HCT116 (cell line): ENCODE measurements around the gene MYO7B.

Experiments used
- CTCF ChIP-seq, 3 experiments: fragments of 200-600 bp in 1 of 3; sonication (generic) in 1 of 3; IDR thresholded peaks in 2 of 3; conservative IDR thresholded peaks in 1 of 3; 2 replicates each; pipeline ENCODE4 v1.5.1; 2012 to 2017; ENCODE audit warnings: low read depth in 2 of 3, low read length in 2 of 3, antibody characterized with exemption in 1 of 3, borderline replicate concordance in 1 of 3, control low read depth in 1 of 3, mild to moderate bottlenecking in 1 of 3, mixed read lengths in 1 of 3, mixed run types in 1 of 3, moderate library complexity in 1 of 3; ENCODE audit not compliant: insufficient read depth in 1 of 3
- EGR1 ChIP-seq: IDR thresholded peaks from 2 replicates; pipeline ENCODE4 v1.6.1; 2012; ENCODE audit warnings: low read depth
- EZH2 ChIP-seq: fragments of 200-600 bp; sonication (generic); IDR thresholded peaks from 2 replicates; pipeline ENCODE4 v1.6.1; 2017; ENCODE audit warnings: antibody characterized with exemption, mixed run types
- EZH2phosphoT487 ChIP-seq: fragments of 200-600 bp; IDR thresholded peaks from 2 replicates; pipeline ENCODE4 v1.6.1; 2018; ENCODE audit warnings: antibody characterized with exemption, borderline replicate concordance
- POLR2A ChIP-seq: IDR thresholded peaks from 2 replicates; pipeline ENCODE4 v1.7.0; 2011; ENCODE audit warnings: borderline replicate concordance; ENCODE audit not compliant: insufficient read depth, insufficient read length; ENCODE audit errors: extremely low read depth
- ZBTB33 ChIP-seq: IDR thresholded peaks from 2 replicates; pipeline ENCODE4 v1.6.1; 2011; ENCODE audit warnings: mild to moderate bottlenecking, low read length, moderate library complexity; ENCODE audit not compliant: insufficient replicate concordance; ENCODE audit errors: extremely low read depth

- TF ChIP-seq CTCF (IDR thresholded peaks at IDR 0.05 in 2 of 3, conservative IDR thresholded peaks at IDR 0.05 in 1 of 3; ENCODE audit: borderline replicate concordance in 1 of 3, insufficient read depth in 1 of 3, low read depth in 2 of 3, low read length in 2 of 3): peak in 2 of 3 experiments; percentile 49 to 53; a peak in 4 of 6 replicates
- no peak for TF ChIP-seq POLR2A
- TF ChIP-seq EGR1: no peak
- no peak for TF ChIP-seq EZH2
- no peak for TF ChIP-seq EZH2phosphoT487
- TF ChIP-seq ZBTB33: no peak
Measured at GRCh38 chr2:127640082-127641072, 104.9 kb downstream of the MYO7B start.
